ENCODE data around the gene MCOLN1. TPM values are rescaled to one million over a fixed set of nuclear protein-coding genes. Genes with fewer than 3 reads are reported as not detected.

The MCOLN1 gene
- total and polyA plus RNA-seq, 9 of the 15 experiments (the other 6 are each of a cell fraction or from before 2014, with no cell fraction given): 0.25 to 15.4 (median 7.1) TPM

- peak; percentile 55 for TF ChIP-seq TAF1 (IDR thresholded peaks at IDR 0.05; ENCODE audit: control insufficient read depth, extremely low read depth, insufficient read depth, low read length, severe bottlenecking)
- peak in 1 of 2 experiments; percentile 53; a peak in 1 of 4 replicates for TF ChIP-seq KDM4B (IDR thresholded peaks at IDR 0.05; ENCODE audit: borderline replicate concordance in 2 of 2, low read depth in 1 of 2)
- TF ChIP-seq SUPT5H (IDR thresholded peaks at IDR 0.05): no peak; the same call in 1 of the 2 replicates
- TF ChIP-seq ZNF740 (CRISPR knock-in tag; IDR thresholded peaks at IDR 0.05): no peak
- no peak for TF ChIP-seq ZNF740 (tag; IDR thresholded peaks at IDR 0.05)
- no peak for TF ChIP-seq ZKSCAN1 (IDR thresholded peaks at IDR 0.05; ENCODE audit: low read depth, low read length)
- peak; percentile 99 for TF ChIP-seq TFAP4 (CRISPR knock-in tag; IDR thresholded peaks at IDR 0.05; ENCODE audit: borderline replicate concordance)
- TF ChIP-seq ZFP36 (IDR thresholded peaks at IDR 0.05; ENCODE audit: low read depth, low read length, partially characterized antibody): no peak
- TF ChIP-seq THAP12 (CRISPR knock-in tag; IDR thresholded peaks at IDR 0.05): peak; percentile 7; the same call in 1 of the 2 replicates
- no peak for TF ChIP-seq TAF9B (IDR thresholded peaks at IDR 0.05; ENCODE audit: partially characterized antibody)
- TF ChIP-seq OTX1 (CRISPR knock-in tag; IDR thresholded peaks at IDR 0.05): peak; percentile 85
- TF ChIP-seq KLF6 (CRISPR knock-in tag; IDR thresholded peaks at IDR 0.05; ENCODE audit: borderline replicate concordance): peak; percentile 61; the same call in 1 of the 2 replicates
- TF ChIP-seq GABPB2 (CRISPR knock-in tag; conservative IDR thresholded peaks at IDR 0.05): 0 out of 2 replicates have a peak, but pooled peaks have one; percentile 53
- TF ChIP-seq U2AF1 (optimal IDR thresholded peaks at IDR 0.05; ENCODE audit: low read depth, low read length): no peak
- no peak for TF ChIP-seq NR1H2 (CRISPR knock-in tag; IDR thresholded peaks at IDR 0.05)
- peak; percentile 94 for TF ChIP-seq MITF (IDR thresholded peaks at IDR 0.05)
- TF ChIP-seq GTF2B (IDR thresholded peaks at IDR 0.05; ENCODE audit: extremely low read depth, insufficient read length): no peak
Measured at GRCh38 chr19:7522072-7522922, at the start of gene MCOLN1 (continued).

All from K562 (cell line).